Measurements from ENCODE around the gene CARMIL1.

Gene CARMIL1

DNA sequence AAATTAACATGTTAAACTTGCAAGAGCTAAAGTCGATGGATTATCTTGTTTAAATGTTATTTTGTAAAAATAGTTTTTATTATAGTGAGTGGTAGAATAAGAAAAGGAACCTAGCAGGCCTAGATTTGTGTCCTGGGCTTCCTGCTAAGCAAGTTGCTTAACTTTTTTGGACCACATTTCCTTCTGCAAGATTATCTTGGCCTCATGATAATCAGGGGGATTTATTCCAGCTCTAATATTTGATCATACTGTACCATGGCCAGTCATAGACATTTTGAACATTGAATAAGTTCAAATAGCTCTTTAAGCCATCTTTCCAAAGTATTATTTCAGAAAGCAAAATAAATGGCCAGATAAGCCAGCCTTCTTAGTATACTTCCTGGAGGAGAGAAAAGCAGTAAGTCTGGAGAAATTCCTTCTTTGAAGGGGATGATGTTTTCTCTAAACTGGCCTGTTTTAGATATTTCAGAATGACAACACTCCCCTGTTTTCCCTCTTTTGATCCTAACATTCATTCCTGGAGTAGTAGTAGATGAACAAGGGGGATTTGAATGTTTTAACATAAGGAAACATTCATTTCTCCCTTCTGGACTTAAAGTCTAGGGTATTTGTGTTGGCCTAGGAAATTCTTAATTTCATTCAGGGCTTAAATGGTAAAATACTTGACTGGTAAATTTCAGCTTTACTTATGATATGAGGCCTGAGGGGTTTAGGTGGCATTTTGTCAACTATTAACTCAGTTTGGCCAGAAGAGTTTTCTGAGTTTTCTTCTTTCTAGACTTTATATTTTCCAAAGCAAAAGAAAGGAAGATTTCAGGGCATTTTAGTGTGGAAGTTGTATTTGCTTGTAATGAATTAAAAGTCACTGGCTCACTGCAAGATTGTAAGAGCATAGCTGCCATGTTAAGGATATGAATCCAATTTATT is 264.1 kb downstream of the CARMIL1 start:
- no peak for TF ChIP-seq CTCF (conservative IDR thresholded peaks at IDR 0.05; ENCODE audit: control insufficient read depth, insufficient read depth, low read depth, low read length)
- no peak overlapping the region for H3K4me3 ChIP-seq (ENCODE audit: control insufficient read depth, low read depth, low read length)
- no peak for DNase-seq (ENCODE audit: low read depth)

DNA sequence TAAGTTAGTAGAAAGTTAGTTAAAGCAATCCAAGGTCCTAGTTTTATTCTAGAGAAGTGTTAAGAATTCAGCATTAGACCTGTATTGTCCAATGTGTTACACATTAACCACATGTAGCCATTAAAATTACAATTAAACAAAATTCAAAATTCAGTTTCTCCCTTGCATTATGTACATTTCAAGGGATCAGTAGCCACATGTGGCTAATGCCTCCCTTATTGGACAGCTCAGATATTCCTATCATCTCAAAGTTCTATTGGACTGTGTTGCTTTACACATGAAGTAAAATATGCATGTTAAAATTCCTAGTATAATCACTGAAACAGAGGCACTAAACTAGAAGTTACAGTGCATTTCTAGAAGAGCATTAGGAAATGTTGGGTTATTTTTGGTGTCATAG is 265.7 kb downstream of the CARMIL1 start:
- TF ChIP-seq CTCF (conservative IDR thresholded peaks at IDR 0.05; ENCODE audit: control insufficient read depth, insufficient read depth, low read depth, low read length): no peak
- no peak overlapping the region for H3K4me3 ChIP-seq (ENCODE audit: control insufficient read depth, low read depth, low read length)
- no peak for DNase-seq (ENCODE audit: low read depth)

- H3K4me3 ChIP-seq (ENCODE audit: control insufficient read depth, low read depth, low read length): no peak overlapping the region
- no peak for TF ChIP-seq CTCF (conservative IDR thresholded peaks at IDR 0.05; ENCODE audit: control insufficient read depth, insufficient read depth, low read depth, low read length)
- DNase-seq (ENCODE audit: low read depth): no peak
Measured at GRCh38 chr6:25547797-25548196, 268.6 kb downstream of the CARMIL1 start.

DNA sequence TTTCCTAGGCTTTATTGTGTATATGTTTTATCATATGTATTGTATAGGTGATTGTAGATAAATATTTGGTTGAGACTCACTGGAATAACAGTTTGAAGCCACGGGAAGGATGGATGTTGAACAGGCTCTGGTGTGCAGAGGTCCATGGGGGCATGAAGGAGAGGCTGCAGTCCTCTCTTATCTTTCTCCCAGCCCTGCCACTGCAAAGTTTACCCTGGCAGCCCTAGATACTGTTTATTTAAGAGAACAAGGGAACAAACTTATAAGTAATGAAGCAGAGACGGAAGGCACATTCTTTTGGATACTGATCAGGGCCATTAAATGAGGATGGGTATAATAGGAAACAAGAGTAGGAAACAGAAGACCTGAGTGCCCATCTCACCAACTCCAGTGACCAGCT is 269.3 kb downstream of the CARMIL1 start:
- no peak for TF ChIP-seq CTCF (conservative IDR thresholded peaks at IDR 0.05; ENCODE audit: control insufficient read depth, insufficient read depth, low read depth, low read length)
- no peak for DNase-seq (ENCODE audit: low read depth)
- H3K4me3 ChIP-seq (ENCODE audit: control insufficient read depth, low read depth, low read length): no peak overlapping the region

DNA sequence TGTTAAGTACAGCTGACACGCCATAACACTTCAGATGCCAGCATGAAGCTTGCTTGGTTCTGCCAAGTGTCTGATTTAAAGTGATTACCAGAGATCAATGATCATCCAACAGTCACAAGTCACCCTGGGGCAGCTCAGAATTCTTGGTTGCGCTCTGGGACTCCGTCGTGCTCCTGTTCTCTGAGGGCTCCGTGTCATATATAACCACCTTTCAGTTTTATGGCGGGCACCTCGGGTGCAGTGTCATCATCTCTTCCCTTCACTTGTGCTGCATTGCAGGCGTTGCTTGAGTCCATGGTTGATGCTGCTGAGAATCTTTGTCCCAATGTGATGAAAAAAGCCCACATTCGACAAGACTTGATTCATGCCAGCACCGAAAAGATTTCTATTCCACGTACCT is 271.5 kb downstream of the CARMIL1 start:
- TF ChIP-seq CTCF (conservative IDR thresholded peaks at IDR 0.05; ENCODE audit: control insufficient read depth, insufficient read depth, low read depth, low read length): no peak
- H3K4me3 ChIP-seq (ENCODE audit: control insufficient read depth, low read depth, low read length): no peak overlapping the region
- DNase-seq (ENCODE audit: low read depth): no peak

DNA sequence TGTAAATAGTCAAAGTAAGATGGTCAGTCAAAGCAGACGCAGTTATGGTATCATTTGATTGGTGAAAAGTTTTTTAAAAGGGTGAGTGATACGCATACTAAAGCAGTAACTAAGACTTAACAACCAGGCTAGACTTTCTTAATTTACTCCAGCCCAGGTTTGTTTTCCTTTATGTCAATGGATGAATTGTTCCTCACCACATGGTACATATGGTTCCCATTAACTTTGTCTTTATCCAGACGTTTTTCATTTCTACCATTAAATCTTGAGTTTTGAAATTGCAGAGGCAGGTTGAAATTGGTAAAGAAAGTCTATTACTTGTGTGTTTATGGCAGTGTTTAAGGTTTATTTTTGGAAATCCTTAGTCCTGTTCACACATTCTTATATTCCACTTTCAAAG is 274.3 kb downstream of the CARMIL1 start:
- DNase-seq (ENCODE audit: low read depth): peak; percentile 64
- TF ChIP-seq CTCF (conservative IDR thresholded peaks at IDR 0.05; ENCODE audit: control insufficient read depth, insufficient read depth, low read depth, low read length): no peak
- no peak overlapping the region for H3K4me3 ChIP-seq (ENCODE audit: control insufficient read depth, low read depth, low read length)

Measured in fibroblast of mammary gland (primary cell).